Activated CD8-positive, alpha-beta memory T cell treated with anti-CD3 and anti-CD28 coated beads, Interleukin-2, amount 50 U/mL, for 48 hours (primary cell): ENCODE measurements around the gene NSDHL.
"Not testable (repeated sequence)": the region's sequence is repeated elsewhere in the genome, so short reads cannot be mapped to it uniquely, and the experiment has no call there.

Source experiments
- DNase-seq: peaks from one replicate; pipeline ENCODE4 v3.0.0-alpha.2; 2020

NSDHL gene

GRCh38 chrX:152895724-152896420 is 65.0 kb downstream of the NSDHL start:
- DNase-seq = no peak

GRCh38 chrX:152896450-152896849 is 65.6 kb downstream of the NSDHL start:
- no peak for DNase-seq

- no peak for DNase-seq
Measured at GRCh38 chrX:152897222-152898131, 66.6 kb downstream of the NSDHL start, which contains the start of gene ZNF185. ZNF185 (plus strand) TSS chrX:152898067; CDS start chrX:152914490, 16,423 bp downstream.

GRCh38 chrX:152898442-152898841 is 67.6 kb downstream of the NSDHL start:
- no peak for DNase-seq

GRCh38 chrX:152899111-152899873 is 68.4 kb downstream of the NSDHL start:
- DNase-seq = no peak

- DNase-seq = no peak
Measured at GRCh38 chrX:152899874-152900719, 69.2 kb downstream of the NSDHL start.

- no peak for DNase-seq
Measured at GRCh38 chrX:152900937-152901445, 70.1 kb downstream of the NSDHL start.

GRCh38 chrX:152901816-152902501 is 71.1 kb downstream of the NSDHL start:
- DNase-seq = no peak

GRCh38 chrX:152902502-152902820 is 71.6 kb downstream of the NSDHL start:
- DNase-seq = no peak

GRCh38 chrX:152903589-152903988 is 72.7 kb downstream of the NSDHL start:
- no peak for DNase-seq

- DNase-seq = peak; percentile 56
Measured at GRCh38 chrX:152904151-152905080, 73.6 kb downstream of the NSDHL start.

GRCh38 chrX:152905081-152905420 is 74.2 kb downstream of the NSDHL start:
- no peak for DNase-seq

GRCh38 chrX:152907084-152907651 is 76.3 kb downstream of the NSDHL start:
- DNase-seq = no peak

- DNase-seq = no peak
Measured at GRCh38 chrX:152908486-152908885, 77.6 kb downstream of the NSDHL start.

GRCh38 chrX:152910018-152910417 is 79.2 kb downstream of the NSDHL start:
- DNase-seq = not testable (repeated sequence)

- DNase-seq = no peak
Measured at GRCh38 chrX:152912106-152912505, 81.2 kb downstream of the NSDHL start.

- no peak for DNase-seq
Measured at GRCh38 chrX:152912641-152913040, 81.8 kb downstream of the NSDHL start.

GRCh38 chrX:152913346-152913745 is 82.5 kb downstream of the NSDHL start:
- DNase-seq = no peak

GRCh38 chrX:152913910-152914309 is 83.0 kb downstream of the NSDHL start:
- DNase-seq = no peak
